ENCODE measurements around the gene KAZN.

- TF ChIP-seq TCF4 (CRISPR knock-in tag; IDR thresholded peaks at IDR 0.05; ENCODE audit: borderline replicate concordance) (no peak), ZFP30 (CRISPR knock-in tag; IDR thresholded peaks at IDR 0.05) (no peak), ESRRG (CRISPR knock-in tag; IDR thresholded peaks at IDR 0.05) (no peak), POU6F1 (CRISPR knock-in tag; IDR thresholded peaks at IDR 0.05; ENCODE audit: borderline replicate concordance, low read depth) (no peak), ZFP3 (CRISPR knock-in tag; IDR thresholded peaks at IDR 0.05) (no peak)
Measured at GRCh38 chr1:15043934-15044333, 445.4 kb downstream of the KAZN start.
